ENCODE measurements around the gene MEIOB.
"Not testable (repeated sequence)": the region's sequence is repeated elsewhere in the genome, so short reads cannot be mapped to it uniquely, and the experiment has no call there.

- not testable (repeated sequence) for TF ChIP-seq CTCF (IDR thresholded peaks at IDR 0.05; ENCODE audit: low read length); EZH2 (optimal IDR thresholded peaks at IDR 0.05; ENCODE audit: low read depth, low read length)
Measured at GRCh38 chr16:1920122-1920521, 48.2 kb upstream of the MEIOB start.
